ENCODE measurements around the gene CENATAC.
"Not testable (repeated sequence)": the region's sequence is repeated elsewhere in the genome, so short reads cannot be mapped to it uniquely, and the experiment has no call there.

CENATAC gene

DNA sequence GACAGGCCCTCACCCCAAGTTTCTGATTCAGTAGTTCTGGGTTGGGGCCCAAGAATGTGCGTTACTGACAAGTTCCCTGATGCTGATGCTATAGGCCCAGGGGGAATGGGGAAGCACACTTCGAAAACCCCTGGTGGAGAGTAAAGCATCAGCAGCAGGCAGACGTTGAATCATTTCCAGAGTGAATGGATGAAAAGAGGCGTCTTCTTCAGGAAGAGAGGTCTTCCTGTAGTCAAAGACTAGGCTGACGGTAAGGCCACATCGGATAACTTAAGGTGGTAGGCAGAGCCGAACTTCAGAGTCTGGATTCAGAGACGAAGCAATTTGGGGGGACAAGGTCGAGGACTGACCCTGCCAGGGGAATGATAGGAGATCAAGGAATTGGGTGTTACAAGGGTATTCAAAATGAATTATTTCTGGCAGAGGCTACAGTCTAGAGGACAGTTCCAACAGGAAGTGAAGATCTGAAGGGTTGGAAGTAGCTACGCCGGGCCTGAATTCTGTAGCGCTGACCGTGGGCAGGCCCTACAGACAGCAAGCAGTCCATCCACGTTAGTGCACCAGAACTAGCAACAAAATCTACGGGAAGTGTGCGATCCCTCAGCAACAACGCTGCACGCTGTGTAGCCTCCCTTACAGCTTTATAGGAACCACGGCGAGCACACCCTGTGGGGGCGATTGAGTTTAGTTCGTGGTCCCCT lies 862 bp upstream of the CENATAC start:
- DNase-seq (ENCODE audit: low read depth in 3 of 3): no peak

GRCh38 chr11:118998388-118998717 lies 415 bp downstream of the CENATAC start:
- DNase-seq (ENCODE audit: low read depth in 3 of 3): no peak

- no peak for DNase-seq (ENCODE audit: low read depth in 3 of 3)
Measured at GRCh38 chr11:118998822-118999221, 884 bp downstream of the CENATAC start.

GRCh38 chr11:119000906-119001305 lies 3.0 kb downstream of the CENATAC start:
- DNase-seq (ENCODE audit: low read depth in 3 of 3): no peak

DNA sequence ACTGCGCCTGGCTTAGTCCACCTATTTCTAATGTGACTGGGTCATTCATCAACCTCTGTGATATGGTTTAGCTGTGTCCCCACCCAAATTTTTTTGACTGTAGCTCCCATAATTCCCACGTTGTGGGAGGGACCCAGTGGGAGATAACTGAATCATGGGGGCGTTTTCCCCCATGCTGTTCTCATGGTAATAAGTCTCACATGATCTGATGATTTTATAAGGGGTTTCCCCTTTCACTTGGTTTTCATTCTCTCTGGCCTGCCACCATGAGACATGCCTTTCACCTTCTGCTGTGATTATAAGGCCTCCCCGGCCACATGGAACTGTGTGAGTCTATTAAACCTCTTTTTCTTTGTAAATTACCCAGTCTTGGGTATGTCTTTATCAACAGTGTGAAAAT lies 8.7 kb downstream of the CENATAC start:
- DNase-seq (ENCODE audit: low read depth in 3 of 3): no peak

- DNase-seq (ENCODE audit: low read depth in 3 of 3): no peak
Measured at GRCh38 chr11:119011476-119012053, 13.6 kb downstream of the CENATAC start.

DNA sequence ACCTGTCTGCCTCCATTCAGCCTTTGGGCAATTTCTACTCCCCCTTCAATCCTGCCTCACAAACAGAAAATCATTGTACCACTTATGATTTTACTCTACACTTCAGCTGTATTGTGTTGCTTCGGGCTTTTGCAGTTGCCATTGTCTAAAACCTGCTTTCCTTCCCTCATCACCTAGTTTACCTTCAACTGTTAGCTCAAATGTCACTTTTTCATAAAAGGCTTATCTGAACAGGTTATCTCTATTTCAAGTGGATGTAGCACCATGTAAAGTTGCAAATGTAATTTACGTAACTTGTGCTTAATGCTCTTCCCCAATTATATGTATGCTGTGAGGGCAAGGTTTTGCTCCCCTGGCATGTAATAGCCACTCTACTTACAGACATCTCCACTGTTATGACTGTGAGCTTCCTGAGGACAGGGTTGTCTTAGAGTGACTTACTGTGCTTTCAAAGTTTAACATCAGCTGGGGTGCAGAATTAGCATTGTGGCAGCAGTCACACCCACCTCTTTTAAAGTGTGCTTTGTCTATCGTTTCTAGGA lies 14.8 kb downstream of the CENATAC start:
- DNase-seq (ENCODE audit: low read depth in 3 of 3): no peak

DNA sequence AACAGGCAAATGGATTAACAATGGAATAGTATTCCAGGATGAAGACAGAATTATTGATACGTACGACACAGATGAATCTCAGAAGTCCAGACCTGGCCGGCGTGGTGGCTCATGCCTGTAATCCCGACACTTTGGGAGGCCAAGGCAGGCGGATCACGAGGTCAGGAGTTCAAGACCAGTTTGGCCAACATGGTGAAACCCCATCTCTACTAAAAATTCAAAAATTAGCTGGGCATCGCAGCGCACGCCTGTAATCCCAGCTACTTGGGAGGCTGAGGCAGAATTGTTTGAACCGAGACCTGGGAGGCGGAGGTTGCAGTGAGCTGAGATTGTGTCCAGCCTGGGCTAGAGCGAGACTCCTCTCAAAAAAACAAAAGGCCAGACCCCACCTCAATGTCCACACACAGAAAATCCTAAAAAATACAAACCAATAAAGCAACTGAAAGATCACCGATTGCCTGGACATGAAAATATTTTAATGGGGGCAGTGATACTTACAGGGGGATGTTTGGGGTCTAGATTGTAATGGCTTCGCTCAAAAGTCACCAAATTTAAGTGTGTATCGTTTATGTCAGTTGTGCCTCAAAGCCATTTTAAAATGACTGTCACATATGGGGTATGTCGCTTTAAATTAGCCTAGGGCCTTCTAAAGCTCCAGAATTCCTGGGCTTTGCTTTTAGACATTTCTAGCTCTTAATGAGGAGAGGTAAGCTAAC lies 16.4 kb downstream of the CENATAC start:
- DNase-seq (ENCODE audit: low read depth in 3 of 3): no peak

- no peak for DNase-seq (ENCODE audit: low read depth in 3 of 3)
Measured at GRCh38 chr11:119015054-119015611, 17.2 kb downstream of the CENATAC start.

DNA sequence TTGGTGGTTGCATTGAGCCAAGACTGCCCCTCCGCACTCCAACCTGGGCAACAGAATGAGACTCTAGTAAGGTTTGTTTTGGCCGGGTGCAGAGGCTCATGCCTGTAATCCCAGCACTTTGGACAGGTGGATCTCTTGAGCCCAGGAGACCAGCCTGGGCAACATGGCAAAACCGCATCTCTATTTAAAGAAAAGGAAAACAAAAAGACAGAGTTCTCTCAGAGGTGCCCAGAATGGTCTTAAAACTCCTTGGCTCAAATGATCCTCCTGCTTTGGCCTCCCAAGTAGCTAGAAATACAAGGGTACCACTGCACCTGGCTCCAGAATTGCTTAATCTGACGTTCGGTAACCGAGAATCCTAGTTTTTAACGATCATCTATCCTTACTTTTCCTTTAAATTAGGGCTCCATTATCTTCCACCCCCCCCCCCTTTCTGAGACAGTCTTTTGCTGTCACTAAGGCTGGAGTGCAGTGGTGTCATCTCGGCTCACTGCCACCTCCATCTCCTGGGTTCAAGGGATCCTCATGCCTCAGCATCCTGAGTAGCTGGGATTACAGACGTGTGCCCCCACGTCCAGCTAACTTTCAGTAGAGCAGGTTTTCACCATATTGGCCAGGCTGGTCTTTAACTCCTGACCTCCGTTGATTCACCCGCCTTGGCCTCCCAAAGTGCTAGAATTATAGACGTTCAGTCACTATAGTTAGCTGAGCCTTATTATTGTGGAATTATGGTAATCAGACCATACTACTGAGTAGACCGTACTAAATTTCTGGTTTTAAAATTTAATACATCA lies 18.5 kb downstream of the CENATAC start:
- DNase-seq (ENCODE audit: low read depth in 3 of 3): no peak

DNA sequence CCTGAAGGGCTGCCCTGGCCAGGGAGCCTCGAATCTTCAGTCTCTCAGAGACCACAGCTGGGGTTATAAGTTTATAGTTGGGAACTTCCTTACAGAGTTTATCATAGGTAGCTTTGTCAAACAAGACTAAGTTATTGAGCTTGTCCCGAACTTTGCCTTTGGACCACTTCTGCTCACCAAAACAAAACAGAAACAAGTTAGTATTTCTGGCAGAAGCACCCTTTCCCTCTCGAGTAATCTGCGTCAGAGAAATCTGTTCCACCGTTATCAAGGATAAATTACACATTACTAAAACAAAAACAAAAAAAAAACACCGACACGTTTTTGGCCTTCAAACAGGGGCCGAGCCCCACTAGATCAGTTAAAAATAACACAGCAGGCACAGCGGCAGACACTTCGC lies 19.4 kb downstream of the CENATAC start:
- DNase-seq (ENCODE audit: low read depth in 3 of 3): not testable (repeated sequence)

- peak; percentile 85 to 91 (median 89) for DNase-seq (ENCODE audit: low read depth in 3 of 3)
Measured at GRCh38 chr11:119018074-119018938, 20.4 kb downstream of the CENATAC start, which contains the start of the genes RPS25 and TRAPPC4. Gene RPS25 (minus strand): TSS chr11:119018343. CDS start chr11:119018284, 59 bp downstream. Gene TRAPPC4 (plus strand): TSS chr11:119018766. CDS start chr11:119018796, 30 bp downstream.

DNA sequence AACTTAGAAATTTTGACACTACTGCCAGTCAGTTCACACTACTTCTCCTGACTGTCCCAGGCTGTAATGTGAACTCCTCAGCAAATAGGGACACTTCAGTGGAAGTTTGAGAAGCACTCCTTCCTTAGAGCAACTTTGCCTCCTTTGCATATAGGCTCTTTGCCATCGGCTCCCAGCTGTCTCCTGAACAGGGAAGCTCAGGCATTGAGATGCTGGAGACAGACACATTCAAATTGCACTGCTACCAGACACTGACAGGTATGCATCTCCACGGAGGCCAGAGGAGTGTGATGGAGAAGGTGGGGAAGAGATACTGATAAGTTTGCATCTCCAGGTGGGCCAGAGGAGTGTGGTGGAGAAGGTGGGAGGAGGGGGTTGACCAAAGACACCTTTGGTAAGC lies 22.1 kb downstream of the CENATAC start:
- no peak for DNase-seq (ENCODE audit: low read depth in 3 of 3)

DNA sequence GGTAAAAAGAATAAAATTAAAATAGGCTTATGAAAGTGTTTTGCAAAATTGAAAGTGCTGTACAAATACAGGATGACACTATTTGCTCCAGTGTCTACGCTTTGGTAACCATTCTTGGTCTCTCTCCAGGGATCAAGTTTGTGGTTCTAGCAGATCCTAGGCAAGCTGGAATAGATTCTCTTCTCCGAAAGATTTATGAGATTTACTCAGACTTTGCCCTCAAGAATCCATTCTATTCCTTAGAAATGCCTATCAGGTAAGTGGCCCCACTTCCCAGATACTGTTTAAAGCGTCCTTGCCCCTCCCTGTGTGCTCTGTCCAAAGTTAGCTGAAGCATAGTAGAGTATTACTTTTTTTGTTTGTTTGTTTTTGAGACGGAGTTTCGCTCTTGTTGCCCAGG lies 23.7 kb downstream of the CENATAC start:
- no peak for DNase-seq (ENCODE audit: low read depth in 3 of 3)

DNA sequence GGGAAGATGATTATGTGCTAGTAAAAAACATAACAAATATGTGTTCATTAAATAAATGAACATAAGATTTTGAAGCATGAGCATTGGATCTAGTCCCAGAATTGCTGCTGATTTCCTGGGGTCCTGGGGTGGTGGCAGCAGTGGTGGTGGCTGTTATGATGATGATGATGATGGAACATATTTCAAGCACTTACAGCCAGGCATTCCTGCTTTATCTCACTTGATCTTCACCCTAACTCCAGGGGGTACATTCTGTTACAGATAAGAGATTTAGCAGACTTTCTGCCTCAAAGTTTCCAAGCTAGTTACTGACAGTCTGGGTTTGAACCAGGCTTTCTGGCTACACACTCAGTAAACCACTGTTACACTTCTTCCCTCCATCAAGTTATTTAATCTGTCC lies 25.8 kb downstream of the CENATAC start:
- DNase-seq (ENCODE audit: low read depth in 3 of 3): no peak

DNA sequence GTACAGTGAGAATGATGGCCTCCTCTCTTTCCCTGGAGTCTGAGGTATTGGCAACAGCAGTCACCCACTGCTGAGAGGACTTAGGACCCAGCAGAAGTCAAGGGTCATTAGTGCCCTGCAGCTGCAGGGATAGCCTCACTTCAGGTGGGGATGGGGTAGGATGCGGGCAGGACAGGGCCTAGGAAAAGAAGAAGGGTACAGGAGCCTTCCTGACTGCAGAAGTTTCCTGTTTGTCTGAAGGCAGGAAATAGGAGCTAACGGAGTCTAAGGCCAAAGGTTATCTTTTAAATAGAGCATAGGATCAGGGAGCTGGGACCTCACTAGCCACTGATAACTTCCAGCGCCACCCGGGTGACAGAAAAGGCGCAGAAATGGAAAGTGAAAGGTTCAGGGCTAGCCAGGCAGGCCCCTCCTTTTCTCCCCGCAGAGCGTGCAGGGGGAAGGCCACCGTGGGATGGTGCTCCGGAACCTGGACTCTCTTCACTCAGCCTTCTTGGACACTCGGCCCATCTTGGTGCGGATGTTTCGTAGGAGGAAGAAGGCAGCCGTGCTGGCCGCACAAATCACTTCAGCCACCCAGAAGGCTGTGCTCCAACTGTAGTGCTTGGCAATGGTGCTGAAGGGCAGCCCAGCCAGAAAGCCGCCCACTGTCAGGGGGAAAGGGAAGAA lies 26.6 kb downstream of the CENATAC start:
- DNase-seq (ENCODE audit: low read depth in 3 of 3): no peak

DNA sequence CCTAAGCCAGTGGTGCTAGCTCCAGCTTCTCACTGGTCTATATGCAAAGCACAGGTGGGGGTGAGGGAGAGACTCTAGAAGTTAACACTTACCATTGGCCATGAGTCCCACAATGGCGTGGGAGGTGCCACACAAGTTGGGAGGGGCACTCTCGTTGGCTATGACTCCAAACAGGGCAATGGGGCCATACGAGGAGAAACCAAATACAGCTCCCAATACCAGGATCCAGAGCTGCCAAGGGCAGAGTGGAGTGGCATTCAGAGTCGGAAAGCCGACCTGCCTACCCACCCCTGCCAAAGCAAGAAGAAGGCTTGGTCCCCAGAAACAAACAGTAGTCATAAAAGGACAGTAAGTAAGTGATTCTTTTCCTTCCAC lies 27.1 kb downstream of the CENATAC start:
- DNase-seq (ENCODE audit: low read depth in 3 of 3): no peak

GRCh38 chr11:119025541-119025940 lies 27.6 kb downstream of the CENATAC start:
- no peak for DNase-seq (ENCODE audit: low read depth in 3 of 3)

GRCh38 chr11:119025978-119026766 lies 28.2 kb downstream of the CENATAC start:
- no peak for DNase-seq (ENCODE audit: low read depth in 3 of 3)

Data from stimulated activated CD4-positive, alpha-beta T cell treated with anti-CD3 and anti-CD28 coated beads, TNF-alpha, amount 100 ng/mL, for 4 hours (primary cell).